Breast epithelium (tissue), 4 donors: ENCODE data around the gene SPINT1. TPM values are rescaled to one million over a fixed set of nuclear protein-coding genes. Genes with fewer than 3 reads are reported as not detected.
A peak's percentile ranks its signal among the peaks of the same experiment; 100 is the strongest.

ENCODE experiments used
- DNase-seq, 2 donors: peaks; one replicate each; pipeline ENCODE4 v3.0.0-alpha.2; 2019; ENCODE audit warnings: low spot score in 2 of 2
- H3K27ac ChIP-seq, 2 donors: fragments of 200-600 bp; sonication (generic) in 1 of 2; one replicate each; pipeline ENCODE4 v1.5.1; 2016 to 2019; ENCODE audit warnings: mild to moderate bottlenecking in 1 of 2
- H3K27me3 ChIP-seq, 2 donors: fragments of 200-600 bp; sonication (generic) in 1 of 2; one replicate each; pipeline versions ENCODE4 v1.5.1 to v1.6.0; 2017 to 2019; ENCODE audit warnings: control low read depth in 1 of 2, mild to moderate bottlenecking in 1 of 2
- H3K36me3 ChIP-seq: fragments of 200-600 bp; one replicate; pipeline ENCODE4 v1.5.1; 2019
- H3K4me1 ChIP-seq, 2 donors: fragments of 200-600 bp; sonication (generic); one replicate each; pipeline ENCODE4 v1.5.1; 2016 to 2019; ENCODE audit warnings: control low read depth in 1 of 2
- H3K4me3 ChIP-seq, 3 donors: fragments of 200-600 bp; sonication (generic); 1 replicate in 2 of 3; 2 replicates in 1 of 3; pipeline ENCODE4 v1.5.1; 2016 to 2019; ENCODE audit warnings: mild to moderate bottlenecking in 3 of 3, moderate library complexity in 2 of 3
- H3K9me3 ChIP-seq, 2 donors: fragments of 200-600 bp; sonication (generic) in 1 of 2; one replicate each; pipeline ENCODE4 v1.5.1; 2016 to 2019; ENCODE audit warnings: control low read depth in 1 of 2
- POLR2A ChIP-seq: fragments of 450-650 bp; IDR thresholded peaks from one replicate; pipeline ENCODE4 v1.6.1; 2016; ENCODE audit warnings: antibody characterized with exemption, mild to moderate bottlenecking, moderate library complexity
- POLR2AphosphoS5 ChIP-seq, 3 donors: sonication (generic); formaldehyde crosslinking; IDR thresholded peaks; one replicate each; pipeline ENCODE4 v1.6.1; 2017; ENCODE audit warnings: antibody characterized with exemption in 3 of 3
- intact Hi-C: fragments of 100-400 bp; cut with DNase I; formaldehyde crosslinking; loops from one replicate; pipeline ENCODE4 v1.15.1; 2023; ENCODE audit warnings: low total_unique reads
- total RNA-seq, 3 donors: library from RNA; depleted of rRNA; stranded (reverse); fragments of >200 nt; gene quantifications; one replicate each; pipeline ENCODE4 v1.1.0, GENCODE V29; 2016
- TF ChIP-seq, protein P1 (sequence below), 3 donors: fragments of 450-650 bp; IDR thresholded peaks; one replicate each; pipeline ENCODE4 v1.5.1; 2016 to 2017; ENCODE audit warnings: antibody characterized with exemption in 3 of 3, mild to moderate bottlenecking in 3 of 3, moderate library complexity in 3 of 3

Gene SPINT1
- total RNA-seq, 3 donors from 2014 or later, result 1.8 to 134 (median 86.5) TPM

DNA sequence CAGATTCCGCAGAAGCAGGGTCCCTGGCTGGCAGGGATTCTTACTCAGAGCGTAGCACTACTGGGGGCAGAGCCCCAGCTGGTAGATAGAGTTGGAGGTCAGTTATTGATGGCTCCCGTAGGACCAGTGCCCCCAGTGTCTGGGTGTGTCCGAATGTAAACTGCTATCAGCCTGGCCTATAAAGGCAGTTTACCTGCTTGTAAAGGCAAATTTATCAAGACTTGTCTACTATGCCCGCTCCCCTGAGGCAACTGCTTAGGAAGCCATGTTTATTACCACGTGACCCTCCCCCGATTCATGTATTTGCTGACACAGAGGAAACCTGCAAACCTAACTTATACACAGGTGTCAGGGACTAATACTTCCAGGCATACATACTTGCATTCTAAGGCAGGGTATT lies 14.7 kb upstream of the SPINT1 start:
- no peak overlapping the region for H3K4me3 ChIP-seq
- H3K27me3 ChIP-seq, result no peaks in the 10 kb centered on the region
- no peaks in the 10 kb centered on the region for H3K4me1 ChIP-seq
- H3K27ac ChIP-seq, result no peak overlapping the region
- intact Hi-C loops, result no loop called here
- H3K9me3 ChIP-seq, result no peaks in the 10 kb centered on the region
- TF ChIP-seq, protein P1, sequence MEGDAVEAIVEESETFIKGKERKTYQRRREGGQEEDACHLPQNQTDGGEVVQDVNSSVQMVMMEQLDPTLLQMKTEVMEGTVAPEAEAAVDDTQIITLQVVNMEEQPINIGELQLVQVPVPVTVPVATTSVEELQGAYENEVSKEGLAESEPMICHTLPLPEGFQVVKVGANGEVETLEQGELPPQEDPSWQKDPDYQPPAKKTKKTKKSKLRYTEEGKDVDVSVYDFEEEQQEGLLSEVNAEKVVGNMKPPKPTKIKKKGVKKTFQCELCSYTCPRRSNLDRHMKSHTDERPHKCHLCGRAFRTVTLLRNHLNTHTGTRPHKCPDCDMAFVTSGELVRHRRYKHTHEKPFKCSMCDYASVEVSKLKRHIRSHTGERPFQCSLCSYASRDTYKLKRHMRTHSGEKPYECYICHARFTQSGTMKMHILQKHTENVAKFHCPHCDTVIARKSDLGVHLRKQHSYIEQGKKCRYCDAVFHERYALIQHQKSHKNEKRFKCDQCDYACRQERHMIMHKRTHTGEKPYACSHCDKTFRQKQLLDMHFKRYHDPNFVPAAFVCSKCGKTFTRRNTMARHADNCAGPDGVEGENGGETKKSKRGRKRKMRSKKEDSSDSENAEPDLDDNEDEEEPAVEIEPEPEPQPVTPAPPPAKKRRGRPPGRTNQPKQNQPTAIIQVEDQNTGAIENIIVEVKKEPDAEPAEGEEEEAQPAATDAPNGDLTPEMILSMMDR (IDR thresholded peaks at IDR 0.05), result no peak
- peak in 1 of 2 donors; percentile 6 for DNase-seq
- H3K36me3 ChIP-seq, result no peaks in the 10 kb centered on the region

DNA sequence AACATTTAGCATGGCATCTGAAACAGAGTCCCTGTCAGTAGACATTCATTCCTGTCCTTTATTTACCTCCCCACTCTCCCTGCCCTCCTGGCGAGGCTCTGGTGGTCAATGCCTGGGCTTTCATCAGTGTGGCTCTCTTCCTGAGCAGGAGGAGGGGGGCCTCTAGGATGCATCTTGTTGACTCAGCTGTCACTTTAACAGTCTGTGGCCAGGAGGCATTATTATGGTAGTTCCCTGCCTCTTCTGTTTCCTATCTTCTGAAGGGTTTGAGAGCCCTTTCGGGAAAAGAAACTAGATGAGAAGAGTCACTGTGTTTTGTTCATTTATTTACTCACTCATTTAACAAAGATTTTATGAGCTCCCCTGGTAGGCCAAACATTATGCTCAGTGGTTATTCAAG lies 13.0 kb upstream of the SPINT1 start:
- intact Hi-C loops, result no loop called here
- Histone ChIP-seq H3K9me3 (no peaks in the 10 kb centered on the region), H3K27ac (no peak overlapping the region), H3K36me3 (no peaks in the 10 kb centered on the region), H3K27me3 (no peaks in the 10 kb centered on the region), H3K4me1 (no peaks in the 10 kb centered on the region), H3K4me3 (no peak overlapping the region)
- no peak for DNase-seq
- TF ChIP-seq POLR2AphosphoS5 (IDR thresholded peaks at IDR 0.05), result no peak

DNA sequence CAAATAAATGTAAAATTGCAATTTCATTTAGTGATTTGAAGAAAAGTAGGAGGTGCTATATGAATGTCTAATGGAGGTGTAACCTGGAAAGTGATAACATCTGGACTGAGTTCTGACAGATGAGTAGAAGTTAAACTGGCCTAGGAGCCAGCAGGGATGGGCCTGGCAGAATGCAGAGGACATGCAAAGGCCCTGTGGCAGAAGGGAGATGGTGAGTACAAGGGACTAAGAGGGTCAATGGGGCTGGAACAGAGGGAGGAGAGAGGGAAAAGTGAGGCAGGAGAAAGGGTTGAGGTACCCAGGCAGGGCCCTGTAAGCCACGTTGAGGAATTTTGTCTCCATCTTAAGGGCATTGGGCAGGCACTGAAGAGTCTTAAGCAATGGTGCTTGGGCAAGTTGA lies 12.0 kb upstream of the SPINT1 start:
- Histone ChIP-seq H3K4me3 (no peak overlapping the region), H3K9me3 (no peaks in the 10 kb centered on the region), H3K27ac (no peak overlapping the region), H3K27me3 (no peaks in the 10 kb centered on the region), H3K4me1 (no peaks in the 10 kb centered on the region), H3K36me3 (no peaks in the 10 kb centered on the region)
- peak in 1 of 2 donors; percentile 2 for DNase-seq
- intact Hi-C loops, result no loop called here
- TF ChIP-seq, protein P1 (IDR thresholded peaks at IDR 0.05), result no peak

DNA sequence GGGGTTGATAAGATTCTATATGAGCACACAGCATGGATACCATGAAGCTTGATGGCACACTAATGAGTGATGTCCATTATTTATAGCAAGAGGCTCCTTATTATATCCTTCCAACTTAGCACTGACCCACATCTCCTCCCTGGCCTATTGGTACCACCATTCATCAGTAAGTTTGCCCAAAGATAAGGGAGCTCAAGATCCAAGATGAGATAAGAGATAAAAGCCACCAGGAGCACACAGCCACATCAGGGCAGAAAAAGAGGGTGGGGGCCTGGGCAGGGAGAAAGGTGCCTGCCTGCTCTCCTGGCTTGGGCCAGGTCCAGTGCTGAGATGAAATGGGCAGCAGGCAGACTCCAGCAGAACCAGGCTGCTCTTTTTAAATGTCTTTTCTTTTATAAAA lies 10.9 kb upstream of the SPINT1 start:
- H3K27me3 ChIP-seq, result no peaks in the 10 kb centered on the region
- peak in 1 of 2 donors; percentile 7 for DNase-seq
- no peaks in the 10 kb centered on the region for H3K36me3 ChIP-seq
- no peaks in the 10 kb centered on the region for H3K9me3 ChIP-seq
- intact Hi-C loops, result no loop called here
- no peaks in the 10 kb centered on the region for H3K4me1 ChIP-seq
- H3K4me3 ChIP-seq, result no peak overlapping the region
- H3K27ac ChIP-seq, result no peak overlapping the region
- TF ChIP-seq POLR2A, result no peak

DNA sequence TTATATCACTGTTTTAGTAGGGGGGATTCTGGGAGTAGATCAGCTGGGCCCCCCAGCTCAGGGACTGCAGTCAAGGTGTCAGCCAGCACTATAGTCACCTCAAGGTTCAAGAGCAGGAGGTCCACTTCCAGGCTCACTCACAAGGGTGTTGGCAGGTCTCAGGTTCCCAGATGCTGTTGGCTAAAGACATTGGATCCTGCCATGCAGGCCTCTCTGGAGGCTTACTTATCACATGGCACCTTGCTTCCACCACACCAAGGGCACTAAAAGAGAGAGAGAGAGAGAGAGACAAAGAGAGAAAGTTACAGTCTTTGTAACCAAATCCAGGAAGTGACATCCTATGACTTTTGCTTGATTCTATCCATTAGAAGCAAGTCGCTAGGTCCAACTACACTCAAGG lies 7.8 kb upstream of the SPINT1 start:
- intact Hi-C loops, result no loop called here
- Histone ChIP-seq H3K4me1 (no peaks in the 10 kb centered on the region), H3K4me3 (no peak overlapping the region), H3K36me3 (no peaks in the 10 kb centered on the region), H3K27me3 (no peaks in the 10 kb centered on the region), H3K27ac (no peak overlapping the region), H3K9me3 (no peaks in the 10 kb centered on the region)
- no peak for TF ChIP-seq POLR2AphosphoS5 (IDR thresholded peaks at IDR 0.05)
- TF ChIP-seq, protein P1 (IDR thresholded peaks at IDR 0.05), result no peak
- no peak for TF ChIP-seq POLR2A
- no peak for DNase-seq

DNA sequence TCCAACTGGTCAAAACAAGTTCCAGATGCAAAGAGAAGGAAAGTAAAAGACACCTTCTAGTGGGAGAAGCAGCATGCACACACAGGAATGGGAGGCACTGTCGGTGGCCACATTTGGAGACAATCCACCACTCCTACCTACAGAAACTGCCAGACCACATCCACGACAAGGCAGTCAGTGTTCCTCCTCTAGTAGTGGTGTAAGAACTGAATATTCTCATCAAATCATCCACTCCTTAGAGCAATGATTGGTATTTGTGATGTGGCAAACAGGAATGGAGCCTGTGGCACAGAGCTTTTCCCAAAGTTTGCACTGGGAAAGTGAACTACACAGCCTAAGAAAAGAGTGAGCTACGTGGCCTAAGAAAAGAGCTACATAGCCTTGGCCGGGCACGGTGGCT lies 5.1 kb upstream of the SPINT1 start:
- no peaks in the 10 kb centered on the region for H3K4me1 ChIP-seq
- H3K9me3 ChIP-seq, result no peaks in the 10 kb centered on the region
- intact Hi-C loops, result no loop called here
- no peaks in the 10 kb centered on the region for H3K27me3 ChIP-seq
- H3K36me3 ChIP-seq, result no peaks in the 10 kb centered on the region
- no peak for TF ChIP-seq POLR2AphosphoS5 (IDR thresholded peaks at IDR 0.05)
- TF ChIP-seq POLR2A, result no peak
- TF ChIP-seq, protein P1 (IDR thresholded peaks at IDR 0.05), result no peak
- no peak for DNase-seq
- H3K4me3 ChIP-seq, result no peak overlapping the region
- H3K27ac ChIP-seq, result peak overlapping the region in 1 of 2 donors; percentile 54
